NCI-H2196 treated with DMSO at 0.1 percent for 48 hours (cell line): ENCODE results near the gene METTL14.
A peak's percentile ranks its signal among the peaks of the same experiment; 100 is the strongest.
"Not testable (repeated sequence)": the region's sequence is repeated elsewhere in the genome, so short reads cannot be mapped to it uniquely, and the experiment has no call there.

Source experiments
- DNase-seq: peaks from one replicate; lab custom pipeline; 2025; ENCODE audit not compliant: unreplicated experiment; lab: John Stamatoyannopoulos, UW

Gene METTL14

DNA sequence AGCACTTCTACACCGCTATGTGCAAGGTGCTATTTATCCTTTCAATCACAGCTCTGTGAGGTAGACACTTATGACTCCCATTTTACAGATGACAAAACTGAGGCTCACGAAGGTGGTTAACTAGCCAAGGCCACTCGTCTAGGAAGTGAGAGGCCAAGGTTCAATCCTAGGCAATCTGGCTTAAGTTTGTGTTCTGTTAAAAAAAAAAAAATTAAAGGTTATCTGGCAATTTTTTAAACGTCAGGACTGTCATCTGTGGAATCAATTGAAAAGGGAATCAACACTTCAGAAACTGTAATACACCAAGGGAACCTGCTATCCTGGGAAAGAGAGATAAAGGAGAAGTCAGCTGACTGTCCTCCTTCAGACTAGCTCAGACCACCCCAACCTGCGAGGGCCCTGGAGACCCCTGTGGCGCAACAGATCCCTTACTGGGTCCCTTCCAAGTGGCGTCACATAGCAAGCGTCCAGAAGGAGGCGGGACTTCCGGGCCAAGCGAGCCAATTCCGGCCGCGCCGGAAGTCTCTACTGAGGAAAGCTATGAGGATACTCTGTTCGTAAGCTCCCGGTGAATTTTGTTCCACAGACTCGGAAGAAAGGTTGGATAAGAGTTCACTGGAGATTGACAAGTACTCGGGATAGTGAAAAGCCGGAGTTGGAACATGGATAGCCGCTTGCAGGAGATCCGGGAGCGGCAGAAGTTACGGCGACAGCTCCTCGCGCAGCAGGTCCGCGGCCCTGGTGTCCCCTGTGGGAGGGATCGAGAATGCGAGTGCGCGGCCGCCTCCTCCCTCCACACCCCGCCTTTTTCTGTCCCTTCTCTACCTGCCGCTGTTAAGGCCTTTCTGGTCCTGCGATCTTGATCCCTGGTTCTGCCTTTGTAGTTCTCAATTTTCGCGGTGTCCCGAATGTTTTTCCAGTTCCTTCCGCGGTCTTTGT, at the start of gene METTL14:
Gene METTL14 (plus strand): TSS at position 520 of the 939 bp plus-strand sequence. CDS start 143 bp downstream, at position 663.
- DNase-seq, result peak; percentile 59

GRCh38 chr4:118636126-118636525, 49.1 kb upstream of the METTL14 start:
- not testable (repeated sequence) for DNase-seq

- DNase-seq, result not testable (repeated sequence)
These were observed 20.5 kb upstream of the METTL14 start for GRCh38 chr4:118664665-118665064.

DNA sequence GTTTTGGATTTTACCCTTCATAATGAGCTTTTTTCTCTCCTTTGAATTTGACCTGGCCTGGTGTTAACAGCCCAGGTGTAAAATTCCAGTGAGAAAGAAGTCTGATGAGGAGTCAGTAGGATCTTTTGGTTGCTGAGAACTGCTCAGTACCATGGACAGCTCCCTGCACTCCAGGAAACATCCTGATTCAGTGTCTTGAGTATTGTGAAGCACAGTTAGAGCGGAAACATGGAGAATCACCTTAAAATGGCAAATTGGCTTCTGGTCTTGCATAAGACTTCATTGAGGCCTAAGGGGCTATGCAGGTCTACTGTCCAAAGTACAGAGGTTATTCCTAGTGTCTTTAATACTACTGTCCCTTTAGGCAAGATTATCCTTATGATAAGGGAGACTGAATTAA, 16.0 kb upstream of the METTL14 start:
- not testable (repeated sequence) for DNase-seq

DNA sequence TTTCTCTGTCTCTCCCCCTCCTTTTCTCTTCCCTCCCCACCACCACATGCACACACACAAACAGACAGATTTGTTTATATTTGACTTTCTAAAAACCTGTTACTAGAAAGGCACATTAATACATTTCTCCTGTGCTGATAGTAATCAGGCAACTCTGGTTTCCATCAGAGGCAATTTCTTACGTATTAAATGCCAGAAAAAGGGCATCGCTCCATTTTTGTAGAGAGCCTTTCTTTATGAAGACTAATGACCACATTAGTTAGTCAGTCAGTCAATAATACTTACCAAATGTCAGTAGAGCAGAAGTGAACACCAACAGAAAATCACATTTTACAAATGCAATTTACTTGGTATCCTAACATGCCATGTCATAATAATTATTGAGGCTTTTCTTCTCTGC, 14.2 kb upstream of the METTL14 start:
- not testable (repeated sequence) for DNase-seq

- no peak for DNase-seq
These were observed 9.1 kb upstream of the METTL14 start for GRCh38 chr4:118676128-118676527.

GRCh38 chr4:118680808-118681207, 4.4 kb upstream of the METTL14 start:
- DNase-seq, result no peak

GRCh38 chr4:118682928-118683327, 2.3 kb upstream of the METTL14 start:
- DNase-seq, result no peak

- no peak for DNase-seq
These were observed 1.7 kb upstream of the METTL14 start for GRCh38 chr4:118683513-118683912.

- DNase-seq, result no peak
These were observed 17.9 kb downstream of the METTL14 start for GRCh38 chr4:118703118-118703517.

DNA sequence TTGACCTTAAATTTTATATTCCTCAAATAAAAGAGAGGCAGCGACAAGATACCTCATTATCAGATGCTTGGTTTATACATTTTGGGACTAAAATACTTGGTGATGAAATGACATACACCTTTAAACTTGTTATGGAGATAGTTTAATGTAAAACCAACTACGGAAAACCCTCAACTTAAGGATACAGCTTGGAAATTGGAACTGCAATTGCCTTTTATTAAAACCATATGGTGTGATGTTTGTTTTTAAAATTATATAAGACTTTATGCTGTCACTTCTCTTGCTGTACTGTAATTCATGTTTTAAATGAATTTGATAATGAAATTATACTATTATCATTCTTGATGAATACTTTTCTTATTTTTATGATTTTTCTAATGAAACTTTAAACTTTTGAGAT, 25.9 kb downstream of the METTL14 start:
- no peak for DNase-seq

GRCh38 chr4:118712872-118713271, 27.7 kb downstream of the METTL14 start:
- no peak for DNase-seq

- no peak for DNase-seq
These were observed 29.5 kb downstream of the METTL14 start for GRCh38 chr4:118714682-118715081.

DNA sequence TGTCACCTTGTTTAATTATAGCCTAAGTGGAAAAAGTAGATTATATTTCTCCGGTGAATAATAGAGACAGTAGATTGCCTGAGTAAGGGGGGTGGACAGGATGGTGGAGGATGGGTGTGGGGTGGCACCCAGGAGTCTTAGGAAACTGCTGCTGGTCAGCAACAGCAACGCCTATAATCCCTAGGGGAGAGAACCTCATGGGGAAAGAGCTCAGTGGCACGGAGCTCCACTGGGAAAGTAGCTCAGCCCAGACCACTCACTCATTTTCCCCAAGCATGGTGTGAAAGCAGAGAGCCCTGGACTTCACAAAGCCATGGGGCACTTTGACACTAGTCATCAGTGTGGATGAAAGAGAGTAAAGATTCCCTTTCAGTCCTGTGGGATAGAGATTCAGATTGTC, 31.1 kb downstream of the METTL14 start:
- DNase-seq, result no peak

- no peak for DNase-seq
These were observed 33.4 kb downstream of the METTL14 start for GRCh38 chr4:118718511-118719170.

DNA sequence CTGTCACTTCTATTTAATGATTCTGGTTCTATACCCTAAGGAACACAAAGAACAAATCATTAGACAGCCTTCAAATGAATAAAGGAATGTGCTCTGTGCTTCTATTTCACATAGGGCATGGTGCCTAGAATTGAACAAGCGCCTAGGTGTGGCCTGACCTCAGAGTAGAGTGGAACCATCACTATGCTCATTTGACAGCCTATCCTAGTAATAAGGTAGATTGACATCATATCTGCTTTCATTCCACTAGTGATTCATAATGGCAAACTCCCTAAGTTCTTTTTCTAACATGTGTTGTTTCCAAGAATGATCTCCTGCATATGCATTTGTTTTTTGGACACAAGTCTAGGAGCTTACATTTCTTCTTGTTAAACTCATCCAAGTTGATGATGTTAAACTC, 36.6 kb downstream of the METTL14 start:
- DNase-seq, result no peak

DNA sequence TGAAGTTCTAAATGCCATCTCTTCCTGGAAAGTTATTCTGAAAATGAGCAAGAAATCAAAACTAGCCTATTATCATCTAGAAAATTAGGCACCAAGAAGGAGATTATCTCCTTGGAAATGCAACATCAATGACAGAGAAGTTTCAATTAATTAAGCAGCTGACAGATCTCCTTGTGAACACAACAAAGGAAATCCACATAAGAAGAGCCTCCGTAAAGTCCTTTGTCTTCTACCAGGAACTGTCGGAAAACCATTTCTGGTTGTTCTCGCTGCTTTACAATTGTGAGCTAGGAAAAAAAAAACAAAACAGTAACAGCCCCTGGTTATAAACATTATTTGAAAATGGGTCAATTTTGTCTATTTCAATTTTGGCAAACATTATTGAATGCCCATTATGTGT, 38.2 kb downstream of the METTL14 start:
- no peak for DNase-seq

DNA sequence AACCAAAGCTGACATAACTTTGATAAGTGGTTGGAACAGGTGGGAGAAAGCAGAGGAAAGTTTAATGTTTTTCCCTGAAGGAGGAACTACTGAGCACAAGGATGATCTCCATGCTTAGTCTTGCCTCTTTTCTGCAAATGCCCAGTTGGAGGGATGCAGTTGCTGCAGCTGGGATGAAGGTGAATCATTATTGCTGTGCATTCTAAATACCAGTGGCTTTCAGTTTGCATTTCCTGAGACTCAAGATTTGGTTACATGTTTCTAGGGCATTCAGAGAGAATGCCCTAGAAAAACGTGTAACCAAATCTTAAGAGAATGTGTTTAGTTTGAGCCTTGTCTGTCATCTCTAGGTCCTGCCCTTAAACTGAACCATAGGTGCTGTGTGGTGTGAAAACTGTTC, 42.2 kb downstream of the METTL14 start:
- no peak for DNase-seq

- no peak for DNase-seq
These were observed 44.4 kb downstream of the METTL14 start for GRCh38 chr4:118729287-118730286.

- no peak for DNase-seq
These were observed 45.5 kb downstream of the METTL14 start for GRCh38 chr4:118730683-118731082.
